RCC 7860 (cell line): ENCODE results near the gene EDDM3A.

Experiments used
- DNase-seq: peaks from one replicate; pipeline ENCODE4 v3.0.0-alpha.2; 2015; ENCODE audit warnings: low spot score
- FAIRE-seq: peaks from 2 replicates; lab custom pipeline; 2012; peaks lifted over from hg19 to GRCh38; lab: Jason Lieb, UNC

EDDM3A gene

DNA sequence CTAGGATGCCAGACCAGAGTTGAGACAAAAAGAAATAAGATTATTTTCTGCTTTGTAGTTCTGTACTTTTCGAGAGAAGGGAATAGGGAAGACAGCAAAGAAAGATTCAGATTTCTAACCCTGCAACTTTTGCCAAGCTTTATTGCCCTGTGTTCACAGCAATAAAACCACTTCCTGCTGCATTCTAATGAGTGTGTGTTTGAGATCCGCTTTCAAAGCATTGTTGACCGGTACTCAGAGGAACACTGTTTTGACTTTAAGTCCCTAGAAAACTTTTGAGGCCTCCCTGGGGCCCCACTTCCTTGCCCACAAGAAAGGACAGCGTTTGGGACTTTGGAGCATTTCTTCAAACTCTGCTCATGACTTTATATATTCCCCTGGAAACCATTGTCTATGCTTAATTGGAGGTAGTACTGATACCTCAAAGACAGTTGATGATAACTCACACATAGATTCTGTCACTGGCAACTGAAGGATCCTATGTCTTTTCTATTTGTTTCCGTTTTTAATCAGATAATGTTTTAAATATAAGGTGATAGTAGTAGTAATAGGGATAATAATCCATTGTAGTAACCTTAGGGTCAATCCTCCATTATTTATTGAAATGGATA lies 36.7 kb downstream of the EDDM3A start:
- DNase-seq = no peak
- FAIRE-seq = no peak

- FAIRE-seq (no peak), DNase-seq (no peak)
These were observed 41.3 kb downstream of the EDDM3A start for GRCh38 chr14:20787025-20787424.

DNA sequence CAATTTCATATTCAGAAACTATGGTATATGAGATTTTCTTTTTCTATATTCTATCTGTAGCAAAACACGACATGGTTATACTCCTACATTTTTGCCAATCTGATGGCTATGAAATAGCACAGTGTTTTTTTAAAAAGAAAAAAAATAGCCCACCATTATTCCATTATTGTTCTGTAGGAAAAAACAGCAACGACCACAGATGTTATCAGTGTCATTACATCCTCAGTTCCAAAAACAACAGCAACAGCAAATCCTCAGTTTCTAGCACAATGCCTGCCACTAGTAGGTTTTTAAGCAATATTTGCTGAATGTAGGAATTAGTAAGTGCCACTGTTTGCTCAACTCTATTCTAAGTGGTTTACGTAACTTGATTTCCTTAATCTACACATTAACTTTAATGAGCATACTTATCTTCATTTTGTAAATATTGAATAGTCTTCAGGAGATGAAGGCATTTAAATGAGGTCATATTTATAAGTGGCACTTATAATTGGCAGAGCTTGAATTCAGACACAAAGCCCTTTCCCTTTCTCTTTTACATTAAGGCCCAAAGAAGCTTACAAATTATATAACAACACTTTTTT lies 43.6 kb downstream of the EDDM3A start:
- FAIRE-seq (no peak), DNase-seq (no peak)

DNA sequence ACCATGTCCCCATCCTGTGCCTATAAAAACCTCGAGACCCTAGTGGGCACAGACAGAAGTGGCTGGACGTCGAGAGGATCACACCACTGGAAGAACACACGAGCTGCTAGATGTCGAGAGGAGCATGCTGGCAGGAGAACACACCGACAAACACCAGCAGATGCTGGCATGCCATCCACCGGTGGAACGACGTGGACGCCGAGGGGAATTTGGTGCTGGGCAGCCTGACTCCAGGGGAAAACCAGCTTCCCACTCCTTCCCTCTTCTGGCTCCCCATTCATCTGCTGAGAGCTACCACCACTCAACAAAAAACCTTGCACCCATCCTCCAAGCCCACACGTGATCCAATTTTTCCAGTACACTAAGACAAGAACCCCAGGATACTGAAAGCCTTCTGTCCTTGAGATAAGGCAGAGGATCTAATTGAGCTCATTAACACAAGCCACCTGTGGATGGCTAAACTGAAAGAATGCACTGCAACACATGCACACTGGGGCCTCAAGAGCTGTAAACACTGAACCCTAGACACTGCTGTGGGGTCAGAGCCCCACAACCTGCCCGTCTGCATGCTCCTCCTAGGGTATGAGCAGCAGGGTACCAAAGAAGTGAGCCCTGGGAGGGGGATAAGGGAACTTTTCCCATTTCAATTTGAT lies 44.9 kb downstream of the EDDM3A start:
- no peak for DNase-seq
- FAIRE-seq = no peak

- FAIRE-seq (no peak), DNase-seq (no peak)
These were observed 45.5 kb downstream of the EDDM3A start for GRCh38 chr14:20791187-20791586.

DNA sequence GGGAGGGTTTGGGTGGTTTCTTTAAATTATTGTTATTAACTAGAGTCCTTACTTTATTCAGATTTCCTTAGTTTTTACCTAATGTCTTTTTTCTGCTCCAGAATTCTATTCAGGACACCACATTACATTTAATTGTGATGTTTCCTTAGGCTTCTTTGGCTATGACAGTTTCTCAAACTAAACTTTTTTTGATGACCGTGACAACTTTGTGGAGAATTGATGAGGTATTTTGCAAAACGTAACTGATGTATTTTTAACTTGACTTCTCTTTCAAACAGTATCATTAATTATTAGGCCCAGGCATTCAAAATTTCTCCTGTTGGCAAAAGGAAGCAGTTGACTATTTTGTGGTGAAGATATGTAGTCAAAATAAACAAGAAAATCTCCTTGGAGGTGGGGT lies 45.9 kb downstream of the EDDM3A start:
- FAIRE-seq (no peak), DNase-seq (no peak)

DNA sequence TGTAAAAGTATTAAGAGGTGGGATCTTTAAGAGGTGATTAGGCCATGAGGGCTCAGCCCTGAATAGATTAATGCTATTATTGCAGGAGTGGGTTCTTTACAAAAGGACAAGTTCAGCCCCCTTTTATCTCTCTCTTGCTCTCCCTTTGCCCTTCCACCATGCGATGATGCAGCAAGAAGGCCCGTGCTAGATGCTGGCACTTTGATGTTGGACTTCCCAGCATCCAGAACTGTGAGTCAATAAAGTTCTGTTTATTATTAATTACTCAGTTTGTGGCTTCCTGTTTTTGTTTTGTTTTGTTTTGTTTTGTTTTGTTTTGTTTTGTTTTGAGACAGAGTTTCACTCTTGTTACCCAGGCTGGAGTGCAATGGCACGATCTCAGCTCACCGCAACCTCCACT lies 46.9 kb downstream of the EDDM3A start:
- FAIRE-seq (no peak), DNase-seq (no peak)

DNA sequence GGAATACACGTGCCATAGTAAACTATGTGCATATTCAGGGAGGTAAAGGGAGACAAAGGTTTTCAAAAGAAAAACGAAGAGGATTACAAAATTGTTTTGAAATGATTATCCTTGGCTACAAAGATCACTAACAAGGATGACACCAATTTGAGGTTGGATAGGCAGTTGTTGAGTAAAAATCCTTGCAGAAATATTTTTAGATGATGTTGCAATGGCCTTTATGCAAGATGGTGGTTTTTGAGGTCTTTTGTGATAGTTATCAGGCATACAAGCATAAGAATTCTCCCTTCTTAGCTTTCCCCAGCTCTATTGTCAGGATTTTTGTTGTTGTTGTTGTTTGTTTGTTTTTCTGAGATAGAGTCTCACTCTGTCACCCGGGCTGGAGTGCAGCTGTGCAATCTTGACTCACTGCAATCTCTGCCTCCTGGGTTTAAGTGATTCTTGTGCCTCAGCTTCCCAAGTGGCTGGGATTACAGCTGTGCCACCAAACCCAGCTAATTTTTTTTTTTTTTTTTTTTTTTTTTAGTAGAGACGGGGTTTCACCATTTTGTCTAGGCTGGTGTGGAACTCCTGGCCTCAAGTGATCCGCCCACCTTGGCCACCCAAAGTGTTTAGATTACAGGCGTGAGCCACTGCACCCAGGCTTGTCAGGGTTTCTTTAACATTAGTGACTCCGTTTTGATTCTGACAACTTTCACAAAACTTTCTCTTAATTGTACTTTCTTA lies 49.1 kb downstream of the EDDM3A start:
- no peak for FAIRE-seq

GRCh38 chr14:20797164-20797563 lies 51.5 kb downstream of the EDDM3A start:
- DNase-seq = no peak
- FAIRE-seq = no peak

More for the DNA sequence above, 49.1 kb downstream of the EDDM3A start:
- no peak for DNase-seq
